PC-9 (cell line): Measurements from ENCODE around the gene KIF7.

Source experiments
- EZH2 ChIP-seq: fragments of 200-600 bp; sonication (generic); IDR thresholded peaks from 2 replicates; pipeline ENCODE4 v1.8.0; 2017; ENCODE audit warnings: antibody characterized with exemption, low read depth
- TF ChIP-seq, protein P1 (sequence below): fragments of 200-600 bp; sonication (generic); conservative IDR thresholded peaks from 2 replicates; pipeline ENCODE4 v1.6.1; 2017; ENCODE audit warnings: mixed run types, antibody characterized with exemption, mild to moderate bottlenecking, moderate library complexity

DNA sequence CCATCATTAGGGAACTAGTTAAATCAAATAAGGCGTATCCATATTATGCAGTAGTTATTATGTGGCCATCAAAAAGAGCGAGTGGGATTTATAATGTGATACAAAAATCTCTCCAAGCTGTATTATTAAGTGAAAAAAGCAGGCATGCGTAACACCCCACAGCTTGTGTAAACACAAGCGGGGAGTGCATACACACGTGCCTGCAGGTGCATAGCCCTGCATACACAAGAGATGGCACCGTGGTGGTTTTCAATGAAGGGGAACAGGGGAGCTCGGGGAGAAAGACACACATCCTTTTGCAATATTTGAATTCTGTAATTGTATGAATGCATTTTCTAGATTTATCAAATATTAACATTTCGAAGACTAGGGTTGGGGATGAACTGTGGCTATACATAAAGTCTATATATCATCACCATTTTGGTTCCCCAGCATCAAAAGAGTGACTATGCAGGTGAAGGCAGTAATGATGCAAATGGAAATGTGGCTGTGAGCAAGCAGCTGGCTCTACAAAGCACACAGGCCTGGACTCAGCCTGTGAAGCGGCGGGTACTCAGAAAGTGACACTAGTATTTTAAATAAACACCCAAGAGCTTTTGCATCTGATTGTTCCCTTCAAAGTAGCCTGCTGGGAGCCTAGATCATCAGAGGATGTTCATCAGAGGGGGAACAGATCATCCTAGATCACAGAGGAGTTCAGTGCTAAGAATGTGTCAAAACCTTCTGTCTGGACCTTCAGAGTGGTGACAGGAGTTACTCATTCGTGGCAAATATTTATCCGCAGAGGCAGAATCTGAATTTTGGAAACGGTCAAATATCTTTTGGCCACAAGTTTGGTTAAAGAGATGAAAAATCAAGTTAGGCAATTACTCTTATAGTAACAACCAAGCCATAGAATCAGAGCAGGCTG lies 9.4 kb upstream of the KIF7 start:
- TF ChIP-seq, protein P1, sequence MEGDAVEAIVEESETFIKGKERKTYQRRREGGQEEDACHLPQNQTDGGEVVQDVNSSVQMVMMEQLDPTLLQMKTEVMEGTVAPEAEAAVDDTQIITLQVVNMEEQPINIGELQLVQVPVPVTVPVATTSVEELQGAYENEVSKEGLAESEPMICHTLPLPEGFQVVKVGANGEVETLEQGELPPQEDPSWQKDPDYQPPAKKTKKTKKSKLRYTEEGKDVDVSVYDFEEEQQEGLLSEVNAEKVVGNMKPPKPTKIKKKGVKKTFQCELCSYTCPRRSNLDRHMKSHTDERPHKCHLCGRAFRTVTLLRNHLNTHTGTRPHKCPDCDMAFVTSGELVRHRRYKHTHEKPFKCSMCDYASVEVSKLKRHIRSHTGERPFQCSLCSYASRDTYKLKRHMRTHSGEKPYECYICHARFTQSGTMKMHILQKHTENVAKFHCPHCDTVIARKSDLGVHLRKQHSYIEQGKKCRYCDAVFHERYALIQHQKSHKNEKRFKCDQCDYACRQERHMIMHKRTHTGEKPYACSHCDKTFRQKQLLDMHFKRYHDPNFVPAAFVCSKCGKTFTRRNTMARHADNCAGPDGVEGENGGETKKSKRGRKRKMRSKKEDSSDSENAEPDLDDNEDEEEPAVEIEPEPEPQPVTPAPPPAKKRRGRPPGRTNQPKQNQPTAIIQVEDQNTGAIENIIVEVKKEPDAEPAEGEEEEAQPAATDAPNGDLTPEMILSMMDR, result no peak
- no peak for TF ChIP-seq EZH2
